ENCODE results near the gene ITGAE.

ITGAE gene

GRCh38 chr17:3722716-3723115 lies 78.3 kb downstream of the ITGAE start:
- in situ Hi-C loops (cut with HindIII; ENCODE audit: low pct_ligation_motif_present, low sequenced_read_pairs): no loop called here
- no peak overlapping the region for H3K27ac ChIP-seq
- peak overlapping the region; percentile 97 for H3K4me3 ChIP-seq (ENCODE audit: low read depth, low read length)
- DNase-seq: no peak
- no peak for TF ChIP-seq CTCF (IDR thresholded peaks at IDR 0.05; ENCODE audit: low read depth, low read length, missing control alignments)
- H3K27me3 ChIP-seq (replicated peaks): no peaks in the 10 kb centered on the region
- peaks cover 13% of the 10 kb centered on the region for H3K36me3 ChIP-seq (replicated peaks)

- Histone ChIP-seq H3K4me3 (ENCODE audit: low read depth, low read length) (no peak overlapping the region), H3K27ac (no peak overlapping the region), H3K36me3 (replicated peaks) (peaks cover 44% of the 10 kb centered on the region), H3K27me3 (replicated peaks) (no peaks in the 10 kb centered on the region)
- no peak for TF ChIP-seq CTCF (IDR thresholded peaks at IDR 0.05; ENCODE audit: low read depth, low read length, missing control alignments)
- in situ Hi-C loops (cut with HindIII; ENCODE audit: low pct_ligation_motif_present, low sequenced_read_pairs): no loop called here
- DNase-seq: no peak
These were observed 81.7 kb downstream of the ITGAE start for GRCh38 chr17:3719265-3719664.

- no peak for TF ChIP-seq CTCF (IDR thresholded peaks at IDR 0.05; ENCODE audit: low read depth, low read length, missing control alignments)
- DNase-seq: no peak
These were observed 82.8 kb downstream of the ITGAE start for GRCh38 chr17:3718201-3718600.

GRCh38 chr17:3715296-3715695 lies 85.7 kb downstream of the ITGAE start:
- TF ChIP-seq CTCF (IDR thresholded peaks at IDR 0.05; ENCODE audit: low read depth, low read length, missing control alignments): no peak
- H3K36me3 ChIP-seq (replicated peaks): peaks cover 49% of the 10 kb centered on the region
- no peak for DNase-seq
- H3K27ac ChIP-seq: no peak overlapping the region
- H3K27me3 ChIP-seq (replicated peaks): no peaks in the 10 kb centered on the region
- in situ Hi-C loops (cut with HindIII; ENCODE audit: low pct_ligation_motif_present, low sequenced_read_pairs): no loop called here
- H3K4me3 ChIP-seq (ENCODE audit: low read depth, low read length): no peak overlapping the region

More at GRCh38 chr17:3718201-3718600, 82.8 kb downstream of the ITGAE start:
- no peaks in the 10 kb centered on the region for H3K27me3 ChIP-seq (replicated peaks)
- H3K27ac ChIP-seq: no peak overlapping the region
- in situ Hi-C loops (cut with HindIII; ENCODE audit: low pct_ligation_motif_present, low sequenced_read_pairs): no loop called here
- no peak overlapping the region for H3K4me3 ChIP-seq (ENCODE audit: low read depth, low read length)
- peaks cover 44% of the 10 kb centered on the region for H3K36me3 ChIP-seq (replicated peaks)

GRCh38 chr17:3712811-3713463 lies 88.1 kb downstream of the ITGAE start:
- H3K27ac ChIP-seq: no peak overlapping the region
- peaks cover 41% of the 10 kb centered on the region for H3K36me3 ChIP-seq (replicated peaks)

More at GRCh38 chr17:3712811-3713463, 88.1 kb downstream of the ITGAE start:
- no peak for DNase-seq
- in situ Hi-C loops (cut with HindIII; ENCODE audit: low pct_ligation_motif_present, low sequenced_read_pairs): no loop called here
- no peaks in the 10 kb centered on the region for H3K27me3 ChIP-seq (replicated peaks)
- H3K4me3 ChIP-seq (ENCODE audit: low read depth, low read length): no peak overlapping the region
- no peak for TF ChIP-seq CTCF (IDR thresholded peaks at IDR 0.05; ENCODE audit: low read depth, low read length, missing control alignments)
